Prostate gland (tissue), 2 donors: Measurements from ENCODE around the gene PMVK.

Source experiments
- CTCF ChIP-seq, 4 experiments: fragments of 200-600 bp in 2 of 4; fragments of 450-650 bp in 2 of 4; sonication (generic) in 2 of 4; IDR thresholded peaks; 1 replicate in 3 of 4; 2 replicates in 1 of 4; pipeline ENCODE4 v1.5.1; 2016 to 2019; ENCODE audit warnings: antibody characterized with exemption in 4 of 4, mild to moderate bottlenecking in 2 of 4, moderate library complexity in 2 of 4
- POLR2A ChIP-seq: fragments of 450-650 bp; IDR thresholded peaks from one replicate; pipeline ENCODE4 v1.6.1; 2016; ENCODE audit warnings: antibody characterized with exemption, mild to moderate bottlenecking

- TF ChIP-seq CTCF (IDR thresholded peaks at IDR 0.05) (no peak), POLR2A (no peak)
These were observed 23.8 kb downstream of the PMVK start for GRCh38 chr1:154912755-154913154.
